HuH-7.5 (cell line): ENCODE results near the gene CTSE.

Experiments used
- DNase-seq: peaks from one replicate; pipeline ENCODE4 v3.0.0; 2011; ENCODE audit warnings: low spot score

The CTSE gene

DNA sequence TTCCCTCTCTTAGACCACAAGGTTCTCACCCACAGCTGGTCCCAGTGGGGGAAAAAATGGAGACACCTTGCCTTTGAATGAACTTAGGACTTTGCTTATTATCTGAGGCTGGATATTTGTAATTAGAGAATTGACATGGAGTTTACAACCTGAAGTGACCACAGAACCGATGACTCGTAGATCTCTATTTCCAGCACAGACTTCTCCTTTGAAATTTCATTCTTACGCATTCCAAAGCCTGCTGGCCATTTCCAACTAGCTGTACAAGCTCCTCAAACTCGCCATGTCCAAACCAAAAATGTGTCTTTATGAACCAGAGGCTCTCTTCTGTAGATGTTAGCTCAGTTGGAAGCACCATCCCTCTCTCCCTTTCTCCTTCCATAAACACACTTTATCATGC lies 32.5 kb downstream of the CTSE start:
- no peak for DNase-seq

GRCh38 chr1:205990226-205990625 lies 33.5 kb downstream of the CTSE start:
- no peak for DNase-seq

GRCh38 chr1:205989786-205990185 lies 33.9 kb downstream of the CTSE start:
- DNase-seq = no peak

- DNase-seq = no peak
Observed at GRCh38 chr1:205988585-205988995, 35.1 kb downstream of the CTSE start.

DNA sequence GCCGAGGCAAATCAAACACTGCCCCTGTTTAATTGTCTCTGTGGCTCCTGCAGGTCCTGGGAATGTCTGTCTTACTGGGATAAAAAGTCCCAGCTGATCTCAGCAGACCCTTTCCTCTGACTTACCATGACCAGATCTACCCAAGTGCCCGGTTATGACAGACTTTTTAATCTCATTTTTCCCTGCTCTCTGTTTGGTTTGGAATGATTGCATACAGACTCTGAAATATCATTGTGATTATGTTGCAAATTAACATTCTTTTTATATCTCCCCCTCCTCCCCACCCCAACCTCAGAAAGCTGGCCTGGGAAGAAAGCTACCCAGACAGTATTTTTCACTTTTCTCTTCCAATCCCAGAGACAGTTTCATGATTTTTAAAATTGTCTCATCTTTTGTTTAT lies 36.8 kb downstream of the CTSE start:
- DNase-seq = no peak

DNA sequence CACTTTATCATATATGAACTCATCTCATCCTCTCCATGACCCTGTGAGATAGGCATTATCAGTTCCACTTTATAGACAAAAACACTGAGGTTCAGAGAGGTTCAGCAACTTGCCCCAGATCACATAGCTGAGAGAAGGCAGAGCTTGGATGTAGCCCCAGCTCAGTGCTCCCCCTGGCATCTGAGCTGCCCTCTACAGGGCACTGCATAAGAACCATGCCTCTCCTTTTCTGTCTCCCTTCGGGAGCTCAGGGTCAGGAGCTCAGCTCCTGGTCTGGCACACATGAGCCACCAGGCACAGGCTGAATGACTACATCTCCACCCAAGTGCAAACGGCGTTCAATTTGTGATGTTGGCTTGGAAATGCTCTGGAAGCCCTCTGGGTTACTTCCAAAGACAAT lies 37.4 kb downstream of the CTSE start:
- no peak for DNase-seq

- DNase-seq = no peak
Observed at GRCh38 chr1:205985330-205986005, 38.2 kb downstream of the CTSE start.

- peak; percentile 64 for DNase-seq
Observed at GRCh38 chr1:205983925-205984725, 39.6 kb downstream of the CTSE start.

- DNase-seq = no peak
Observed at GRCh38 chr1:205981257-205981656, 42.4 kb downstream of the CTSE start.

DNA sequence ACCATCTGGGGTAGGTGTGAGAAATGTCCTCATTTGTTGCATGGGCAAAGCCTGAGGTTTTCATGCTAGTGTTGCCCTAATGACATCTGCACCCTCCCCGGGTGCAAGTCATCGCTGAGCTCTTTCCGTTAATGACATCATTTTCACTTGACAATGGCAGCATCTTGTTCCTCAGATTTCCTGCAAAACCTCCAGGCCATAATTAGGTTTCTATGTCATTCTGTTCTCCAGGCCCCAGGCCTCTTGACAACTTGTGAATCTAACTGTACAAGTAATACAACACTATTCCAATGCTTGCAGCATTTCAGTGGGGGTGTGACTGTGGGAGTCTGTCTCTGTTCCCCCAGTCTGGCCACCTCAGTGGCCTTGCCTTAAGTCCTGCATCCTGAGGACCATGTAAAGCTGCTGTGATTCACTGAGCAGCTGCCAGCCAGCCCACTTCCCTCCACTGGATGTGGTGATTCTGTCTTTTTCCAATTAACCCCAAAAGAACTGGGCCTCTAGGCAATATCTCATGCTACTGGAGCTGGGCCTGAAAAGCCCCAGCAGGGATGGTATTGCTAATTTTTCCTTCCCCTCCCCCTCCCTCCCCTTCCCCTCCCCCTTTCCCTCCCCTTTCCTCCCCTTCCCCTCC lies 43.3 kb downstream of the CTSE start:
- DNase-seq = no peak

GRCh38 chr1:205979301-205979700 lies 44.4 kb downstream of the CTSE start:
- DNase-seq = no peak

- no peak for DNase-seq
Observed at GRCh38 chr1:205978676-205979075, 45.0 kb downstream of the CTSE start.

DNA sequence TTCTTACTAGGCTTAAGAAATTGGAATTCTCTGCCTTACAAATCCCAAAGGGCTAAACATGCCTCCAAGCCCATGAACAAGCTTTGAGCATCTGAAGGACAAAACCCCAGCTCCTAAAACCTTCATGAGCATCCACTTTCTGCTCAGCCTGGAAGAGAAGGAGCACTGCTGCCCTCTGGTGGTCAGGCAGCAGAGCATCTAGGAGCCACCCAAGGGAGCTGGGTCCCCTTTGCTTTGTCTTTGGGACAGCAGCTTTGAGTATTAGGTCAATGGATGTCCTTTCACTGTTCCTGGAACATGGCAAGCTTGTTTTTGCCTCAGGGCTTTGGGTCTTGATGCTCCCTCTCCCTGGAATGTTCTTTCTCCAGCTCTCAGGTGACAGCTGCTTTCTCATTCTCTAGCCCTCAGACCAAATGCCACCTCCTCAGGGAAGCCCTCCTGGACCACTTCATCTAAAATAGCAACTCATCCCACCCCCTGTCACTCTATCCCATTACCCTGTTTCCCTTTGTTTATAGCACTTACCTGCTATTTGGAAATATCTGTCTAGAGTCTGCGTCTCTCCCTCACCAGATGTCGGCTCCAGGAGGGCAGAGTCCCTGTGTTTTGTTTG lies 46.2 kb downstream of the CTSE start:
- DNase-seq = peak; percentile 62

DNA sequence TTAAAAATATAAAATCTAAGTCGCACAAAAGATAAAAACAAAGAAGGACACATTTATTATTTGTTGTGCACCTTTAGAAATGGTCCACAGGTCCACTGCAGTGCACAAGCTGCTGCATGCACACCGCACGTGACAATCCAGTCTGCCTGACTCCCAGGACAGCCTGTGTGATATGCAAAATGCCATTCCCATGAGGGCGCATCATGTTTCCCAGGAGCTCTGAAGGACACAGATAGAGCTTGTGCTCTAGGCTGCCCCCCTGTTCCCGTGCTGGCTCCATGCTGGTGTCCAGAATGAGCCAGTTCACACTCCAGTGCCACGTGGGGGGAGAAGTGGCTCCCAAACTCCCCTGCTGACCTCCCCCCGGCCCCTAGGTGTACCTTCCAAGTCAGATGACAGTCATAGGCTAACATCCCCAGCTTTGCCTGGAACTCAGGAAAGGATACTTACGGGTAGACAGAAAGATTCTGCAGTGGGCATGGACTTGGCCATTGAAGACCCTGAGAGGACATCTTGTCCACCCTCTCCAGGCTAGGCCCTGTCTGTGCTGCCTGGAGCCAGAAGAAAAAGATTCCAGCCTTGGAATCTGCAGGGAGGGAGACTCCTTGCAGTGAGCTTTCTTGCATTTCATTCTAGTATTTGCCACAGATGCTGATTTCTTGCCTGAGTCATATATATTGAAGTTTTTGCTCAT lies 46.8 kb downstream of the CTSE start:
- no peak for DNase-seq

DNA sequence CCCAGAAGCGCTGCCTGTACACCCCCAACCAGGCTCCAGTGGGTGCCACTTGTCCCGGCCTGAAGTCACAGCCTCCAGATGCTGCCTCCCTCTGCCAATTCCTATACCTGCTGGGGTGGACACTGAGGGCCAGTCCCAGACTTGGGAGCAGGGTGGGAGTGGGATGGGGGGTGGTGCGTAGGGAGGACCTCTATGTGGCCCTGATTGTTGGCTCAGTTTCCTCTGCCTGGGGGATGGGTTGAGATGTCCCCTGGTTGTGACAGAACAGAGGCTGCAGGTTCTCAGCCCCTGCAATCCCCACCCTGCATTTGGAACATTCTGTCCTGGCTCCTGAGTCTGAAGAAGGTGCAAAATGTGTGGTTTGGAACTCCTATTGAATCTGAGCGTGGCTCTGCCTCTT lies 47.7 kb downstream of the CTSE start:
- DNase-seq = no peak

- DNase-seq = no peak
Observed at GRCh38 chr1:205975387-205975998, 48.2 kb downstream of the CTSE start.

DNA sequence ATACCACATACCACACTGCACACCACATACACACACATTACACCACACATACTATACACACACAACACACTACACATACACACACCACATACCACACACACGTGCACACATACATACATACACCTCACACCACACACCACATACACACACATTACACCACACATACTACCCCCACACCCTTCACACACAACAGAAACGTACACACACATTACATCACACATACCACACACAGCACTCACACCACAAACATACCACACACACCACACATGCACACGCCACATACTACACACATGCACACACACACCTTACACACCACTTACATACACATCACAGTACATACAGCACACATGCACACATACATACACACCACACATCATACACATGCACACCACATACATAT lies 49.0 kb downstream of the CTSE start:
- no peak for DNase-seq

DNA sequence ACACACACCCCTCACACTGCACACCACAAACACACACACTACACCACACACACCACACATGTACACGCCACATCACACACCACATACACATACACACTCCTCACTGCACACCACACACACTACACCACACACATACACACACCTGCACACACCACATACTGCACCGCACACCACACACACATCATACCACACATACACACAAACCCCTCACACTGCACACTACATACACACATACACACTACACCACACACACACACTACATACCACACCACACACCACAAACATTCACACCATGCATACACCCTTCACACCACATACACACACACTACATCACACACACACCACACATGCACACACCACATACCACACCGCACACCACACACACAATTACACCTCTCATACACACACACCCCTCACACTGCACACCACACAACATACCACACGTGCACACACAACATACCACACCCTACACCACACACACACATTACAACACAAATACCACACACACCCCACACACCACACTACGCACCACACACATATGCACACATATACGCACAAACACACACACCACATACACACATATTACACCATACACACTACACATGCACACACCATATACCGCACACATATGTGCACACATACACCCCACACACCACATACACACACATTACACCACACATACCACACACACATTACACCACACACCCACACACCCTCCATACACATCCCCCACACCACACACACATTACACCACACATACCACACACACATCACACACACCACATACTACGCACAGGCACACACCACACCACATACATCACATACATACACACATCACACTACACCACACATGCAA lies 50.1 kb downstream of the CTSE start:
- DNase-seq = no peak

GRCh38 chr1:205972491-205973168 lies 51.1 kb downstream of the CTSE start:
- no peak for DNase-seq

- DNase-seq = no peak
Observed at GRCh38 chr1:205972081-205972480, 51.6 kb downstream of the CTSE start.
